Spleen (tissue), 11 donors: Measurements from ENCODE around the gene IL36RN. TPM values are rescaled to one million over a fixed set of nuclear protein-coding genes. Genes with fewer than 3 reads are reported as not detected.

Experiments
- DNase-seq: peaks from one replicate; pipeline ENCODE4 v3.0.0-alpha.2; 2020
- H3K27ac ChIP-seq, 8 donors: fragments of 200-600 bp; sonication (generic) in 7 of 8; 1 replicate in 4 of 8; 2 replicates in 4 of 8; pipeline versions ENCODE4 v1.5.0 to v1.8.0; 2016 to 2021; ENCODE audit warnings: inconsistent platforms in 4 of 8, mild to moderate bottlenecking in 4 of 8, moderate library complexity in 1 of 8
- H3K27me3 ChIP-seq, 7 donors: fragments of 200-600 bp; sonication (generic) in 6 of 7; replicated peaks in 1 of 7; 1 replicate in 4 of 7; 2 replicates in 3 of 7; pipeline versions ENCODE4 v1.5.0 to v1.8.0; 2016 to 2021; ENCODE audit warnings: inconsistent platforms in 3 of 7, mild to moderate bottlenecking in 1 of 7
- H3K36me3 ChIP-seq, 6 donors: fragments of 200-600 bp; sonication (generic) in 5 of 6; 1 replicate in 4 of 6; 2 replicates in 2 of 6; pipeline versions ENCODE4 v1.5.0 to v1.8.0; 2016 to 2021; ENCODE audit warnings: inconsistent platforms in 2 of 6
- H3K4me1 ChIP-seq, 6 donors: fragments of 200-600 bp; sonication (generic) in 5 of 6; 1 replicate in 3 of 6; 2 replicates in 3 of 6; pipeline versions ENCODE4 v1.5.0 to v1.8.0; 2016 to 2021; ENCODE audit warnings: inconsistent platforms in 3 of 6
- H3K4me3 ChIP-seq, 8 donors: fragments of 200-600 bp; sonication (generic) in 7 of 8; 1 replicate in 4 of 8; 2 replicates in 4 of 8; pipeline versions ENCODE4 v1.5.0 to v1.8.0; 2016 to 2021; ENCODE audit warnings: inconsistent platforms in 4 of 8, mild to moderate bottlenecking in 4 of 8, moderate library complexity in 2 of 8
- H3K9me3 ChIP-seq, 8 donors: fragments of 200-600 bp; sonication (generic) in 7 of 8; 1 replicate in 4 of 8; 2 replicates in 4 of 8; pipeline versions ENCODE4 v1.5.0 to v1.8.0; 2016 to 2021; ENCODE audit warnings: inconsistent platforms in 4 of 8
- POLR2A ChIP-seq, 3 donors: fragments of 450-650 bp; IDR thresholded peaks; one replicate each; pipeline ENCODE4 v1.5.1; 2017; ENCODE audit warnings: antibody characterized with exemption in 3 of 3, mild to moderate bottlenecking in 1 of 3
- POLR2AphosphoS5 ChIP-seq, 3 donors: sonication (generic); formaldehyde crosslinking; IDR thresholded peaks; one replicate each; pipeline ENCODE4 v1.5.1; 2017; ENCODE audit warnings: antibody characterized with exemption in 3 of 3
- WGBS, 5 donors: extraction: QIAGEN DNeasy Blood & Tissue Kit in 3 of 5; methylation state at CpG; one replicate each; pipeline versions ENCODE4 v1.1.5 to v1.1.7; 2013 to 2018; 5-methylcytosine and 5-hydroxymethylcytosine counted together
- intact Hi-C: fragments of 100-400 bp; cut with DNase I; formaldehyde crosslinking; loops from one replicate; pipeline ENCODE4 v1.15.0; 2023; ENCODE audit warnings: low total_unique reads
- polyA plus RNA-seq, 3 donors: library from polyadenylated mRNA; stranded (reverse); fragments of 200-250 nt; gene quantifications; one replicate each; pipeline ENCODE4 v1.2.1, GENCODE V29; 2013
- total RNA-seq, 7 donors: library from RNA; depleted of rRNA in 3 of 7; stranded (reverse); fragments of >200 nt in 3 of 7; fragmentation: NEBNext Ultra II Directional in 4 of 7; extraction: Animal tissue kit (Norgen Biotek cat#: 25700) in 4 of 7; gene quantifications; one replicate each; pipeline versions ENCODE4 v1.1.0 to v1.2.1, GENCODE V29; 2016 to 2021
- TF ChIP-seq, protein P1 (sequence below), 11 experiments: fragments of 200-600 bp in 7 of 11; fragments of 450-650 bp in 4 of 11; sonication (generic) in 4 of 11; IDR thresholded peaks in 8 of 11; conservative IDR thresholded peaks in 3 of 11; 1 replicate in 7 of 11; 2 replicates in 4 of 11; pipeline versions ENCODE4 v1.4.0 to v1.8.0; 2016 to 2021; ENCODE audit warnings: antibody characterized with exemption in 11 of 11, inconsistent platforms in 4 of 11, mild to moderate bottlenecking in 1 of 11
- donor health status: healthy with polysubstance abuse.
- donor health status: DM: no; HTN: no; CAD: no; lungs with moderate emphysema.
- donor health status: DM: no; HTN: no; CAD: no.
- donor health status: Bipolar disorder and iron deficiency.
- donor health status: healthy.
- donor health status: DM: no; HTN: no; CAD: no.
- donor health status: DM: yes; HTN: yes; CAD: no.

Gene IL36RN
- total and polyA plus RNA-seq, 10 donors, result not detected

DNA sequence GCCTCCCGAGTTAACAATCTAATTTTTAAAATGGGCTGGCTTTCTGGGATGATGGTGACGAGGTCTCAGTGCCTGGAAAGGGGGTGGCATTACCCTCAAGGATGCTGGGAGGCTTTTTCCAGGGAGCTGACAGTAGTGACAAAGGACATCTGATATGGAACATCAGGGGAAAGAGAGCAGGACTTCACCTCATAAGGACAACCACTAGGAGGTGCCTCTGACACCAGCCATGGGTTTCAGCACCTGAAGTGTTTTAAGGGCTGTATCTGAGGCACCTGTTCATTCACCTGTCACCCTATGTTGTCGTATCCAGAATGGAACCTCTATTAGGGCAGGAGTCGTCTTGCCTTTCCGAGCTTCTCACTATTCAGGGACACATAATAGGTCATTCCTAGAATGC, 17.1 kb upstream of the IL36RN start:
- H3K27me3 ChIP-seq, result peaks cover 0 to 6% (median 0%) of the 10 kb centered on the region in 7 donors
- no peak for TF ChIP-seq POLR2AphosphoS5 (IDR thresholded peaks at IDR 0.05)
- TF ChIP-seq, protein P1, sequence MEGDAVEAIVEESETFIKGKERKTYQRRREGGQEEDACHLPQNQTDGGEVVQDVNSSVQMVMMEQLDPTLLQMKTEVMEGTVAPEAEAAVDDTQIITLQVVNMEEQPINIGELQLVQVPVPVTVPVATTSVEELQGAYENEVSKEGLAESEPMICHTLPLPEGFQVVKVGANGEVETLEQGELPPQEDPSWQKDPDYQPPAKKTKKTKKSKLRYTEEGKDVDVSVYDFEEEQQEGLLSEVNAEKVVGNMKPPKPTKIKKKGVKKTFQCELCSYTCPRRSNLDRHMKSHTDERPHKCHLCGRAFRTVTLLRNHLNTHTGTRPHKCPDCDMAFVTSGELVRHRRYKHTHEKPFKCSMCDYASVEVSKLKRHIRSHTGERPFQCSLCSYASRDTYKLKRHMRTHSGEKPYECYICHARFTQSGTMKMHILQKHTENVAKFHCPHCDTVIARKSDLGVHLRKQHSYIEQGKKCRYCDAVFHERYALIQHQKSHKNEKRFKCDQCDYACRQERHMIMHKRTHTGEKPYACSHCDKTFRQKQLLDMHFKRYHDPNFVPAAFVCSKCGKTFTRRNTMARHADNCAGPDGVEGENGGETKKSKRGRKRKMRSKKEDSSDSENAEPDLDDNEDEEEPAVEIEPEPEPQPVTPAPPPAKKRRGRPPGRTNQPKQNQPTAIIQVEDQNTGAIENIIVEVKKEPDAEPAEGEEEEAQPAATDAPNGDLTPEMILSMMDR (IDR thresholded peaks at IDR 0.05 in 8 of 11, conservative IDR thresholded peaks at IDR 0.05 in 3 of 11), result no peak
- no peak for TF ChIP-seq POLR2A (IDR thresholded peaks at IDR 0.05)
- no peak overlapping the region for H3K27ac ChIP-seq
- H3K4me1 ChIP-seq, result no peaks in the 10 kb centered on the region
- intact Hi-C loops, result no loop called here
- WGBS, 5 donors, result 64 to 74% (median 69%) methylated on average over 5 of the region's 5 CpGs
- DNase-seq, result no peak
- H3K4me3 ChIP-seq, result no peak overlapping the region
- no peaks in the 10 kb centered on the region for H3K36me3 ChIP-seq
- no peaks in the 10 kb centered on the region for H3K9me3 ChIP-seq

DNA sequence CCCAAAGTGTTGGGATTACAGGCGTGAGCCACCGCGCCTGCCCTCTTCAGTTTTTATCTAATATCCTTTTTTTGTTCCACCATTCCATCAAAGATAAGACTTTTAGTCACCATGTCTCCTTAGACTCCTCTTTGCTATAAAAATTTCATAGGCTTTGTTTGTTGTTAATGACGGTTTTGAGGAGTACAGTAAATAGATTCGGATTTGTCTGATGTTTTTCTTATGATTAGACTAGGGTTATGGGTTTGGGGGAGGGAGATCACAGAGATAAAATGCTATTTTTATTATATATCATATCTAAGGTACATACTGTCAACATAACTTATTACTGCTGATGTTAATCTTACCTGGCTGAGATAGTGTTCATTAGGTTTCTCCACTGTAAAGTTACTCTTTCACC, 12.5 kb upstream of the IL36RN start:
- TF ChIP-seq POLR2AphosphoS5 (IDR thresholded peaks at IDR 0.05), result no peak
- TF ChIP-seq POLR2A (IDR thresholded peaks at IDR 0.05), result no peak
- TF ChIP-seq, protein P1 (IDR thresholded peaks at IDR 0.05 in 8 of 11, conservative IDR thresholded peaks at IDR 0.05 in 3 of 11), result no peak
- no peaks in the 10 kb centered on the region for H3K4me1 ChIP-seq
- H3K9me3 ChIP-seq, result peaks cover 0 to 15% (median 7%) of the 10 kb centered on the region in 8 donors
- 87 to 94% (median 93%) methylated on average over 5 of the region's 5 CpGs for WGBS, 5 donors
- no peak overlapping the region for H3K4me3 ChIP-seq
- H3K27me3 ChIP-seq, result peaks cover 0 to 15% (median 0%) of the 10 kb centered on the region in 7 donors
- H3K36me3 ChIP-seq, result no peaks in the 10 kb centered on the region
- DNase-seq, result no peak
- intact Hi-C loops, result no loop called here
- no peak overlapping the region for H3K27ac ChIP-seq

DNA sequence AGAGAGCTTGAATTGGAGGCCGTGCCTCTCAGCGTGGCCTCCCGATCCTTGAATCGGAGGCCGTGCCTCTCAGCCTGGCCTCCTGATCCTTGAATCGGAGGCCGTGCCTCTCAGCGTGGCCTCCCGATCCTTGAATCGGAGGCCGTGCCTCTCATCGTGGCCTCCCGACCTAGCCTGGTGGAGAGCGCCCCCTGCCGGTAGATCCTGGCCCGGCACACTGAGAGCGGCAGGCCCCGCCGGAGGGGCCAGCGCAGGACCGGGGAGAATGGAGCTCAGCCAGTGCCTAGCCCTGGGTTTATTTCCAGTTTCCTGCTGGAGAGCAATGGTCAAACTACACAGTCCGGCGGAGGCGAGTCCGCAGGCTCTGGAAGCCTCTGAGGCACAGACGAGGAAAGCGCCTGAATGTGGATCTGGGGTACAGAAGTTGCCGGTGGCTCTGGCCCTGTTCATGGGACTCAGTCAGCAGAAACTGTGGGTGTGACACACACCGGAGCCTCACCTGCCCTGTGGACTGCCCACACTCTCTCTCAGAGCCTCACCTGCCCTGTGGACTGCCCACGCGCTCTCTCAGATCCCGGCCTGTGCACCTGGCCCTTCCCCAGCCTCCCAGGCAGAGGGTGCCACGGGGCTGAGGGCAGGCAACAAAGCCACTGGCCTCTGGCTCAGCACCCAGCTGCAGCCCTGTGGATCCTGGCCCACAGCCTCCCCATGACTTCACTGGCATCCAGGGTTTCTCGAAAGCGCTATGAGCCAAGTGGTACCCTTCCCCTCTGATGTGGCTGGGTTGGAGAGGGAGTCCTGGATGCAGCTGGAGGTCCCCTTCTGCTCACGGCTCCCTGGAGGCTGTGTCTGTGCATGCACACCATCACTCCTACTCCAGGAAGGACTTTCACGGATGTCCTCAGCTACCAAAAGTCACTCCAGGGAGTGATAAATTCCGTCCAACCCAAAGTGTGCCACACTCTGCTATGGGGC, 7.8 kb upstream of the IL36RN start:
- H3K4me1 ChIP-seq, result no peaks in the 10 kb centered on the region
- H3K27ac ChIP-seq, result no peak overlapping the region
- H3K9me3 ChIP-seq, result peaks cover 0 to 37% (median 26%) of the 10 kb centered on the region in 8 donors
- no peaks in the 10 kb centered on the region for H3K36me3 ChIP-seq
- H3K4me3 ChIP-seq, result no peak overlapping the region
- TF ChIP-seq, protein P1 (IDR thresholded peaks at IDR 0.05 in 8 of 11, conservative IDR thresholded peaks at IDR 0.05 in 3 of 11), result no peak
- TF ChIP-seq POLR2A (IDR thresholded peaks at IDR 0.05) (no peak), POLR2AphosphoS5 (IDR thresholded peaks at IDR 0.05) (no peak)
- peaks cover 0 to 24% (median 0%) of the 10 kb centered on the region in 7 donors for H3K27me3 ChIP-seq
- WGBS, 5 donors, result 92 to 96% (median 93%) methylated on average over 25 to 38 of the region's 38 CpGs
- no peak for DNase-seq
- intact Hi-C loops, result no loop called here

DNA sequence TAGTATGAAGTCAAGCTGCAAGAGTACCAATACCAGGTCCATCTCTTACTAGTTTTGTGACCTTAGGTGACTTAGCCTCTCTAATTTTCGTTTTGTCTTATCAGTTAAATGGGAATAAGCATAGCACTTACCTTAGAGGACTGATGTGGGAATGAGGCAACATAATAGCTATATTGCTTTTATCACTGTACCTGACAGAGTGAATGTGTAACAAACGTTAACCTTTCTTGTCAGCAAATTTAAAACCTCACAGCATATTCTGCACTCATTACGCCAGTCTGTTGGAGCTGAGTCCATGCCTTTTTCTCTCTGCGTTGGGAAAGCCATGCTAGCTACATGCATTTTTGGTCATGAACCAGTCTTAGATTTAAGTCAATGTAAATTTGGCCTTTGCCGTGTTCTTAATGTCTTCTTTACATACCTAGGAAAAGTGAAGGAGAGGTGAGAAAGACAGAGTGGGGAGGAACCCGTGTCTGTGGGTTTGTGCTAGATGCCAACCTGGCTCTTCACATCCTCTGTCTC, 6.5 kb upstream of the IL36RN start, which contains the start of gene IL36B:
TSS of gene IL36B (minus strand) at position 472 of the 522 bp plus-strand sequence.
- peaks cover 0 to 22% (median 0%) of the 10 kb centered on the region in 7 donors for H3K27me3 ChIP-seq
- intact Hi-C loops, result no loop called here
- no peaks in the 10 kb centered on the region for H3K4me1 ChIP-seq
- TF ChIP-seq POLR2AphosphoS5 (IDR thresholded peaks at IDR 0.05), result no peak
- no peak for TF ChIP-seq POLR2A (IDR thresholded peaks at IDR 0.05)
- TF ChIP-seq, protein P1 (IDR thresholded peaks at IDR 0.05 in 8 of 11, conservative IDR thresholded peaks at IDR 0.05 in 3 of 11), result no peak
- H3K27ac ChIP-seq, result no peak within 1 kb of the TSS
- WGBS, 5 donors, result 68 to 86% (median 79%) methylated on average over 6 of the region's 6 CpGs
- H3K4me3 ChIP-seq, result no peak within 1 kb of the TSS
- H3K36me3 ChIP-seq, result no peaks in the 10 kb centered on the region
- H3K9me3 ChIP-seq, result peaks cover 0 to 40% (median 27%) of the 10 kb centered on the region in 8 donors
- DNase-seq, result no peak
